ENCODE results near the gene UBE2F.
"Not testable (repeated sequence)": the region's sequence is repeated elsewhere in the genome, so short reads cannot be mapped to it uniquely, and the experiment has no call there.

The UBE2F gene

DNA sequence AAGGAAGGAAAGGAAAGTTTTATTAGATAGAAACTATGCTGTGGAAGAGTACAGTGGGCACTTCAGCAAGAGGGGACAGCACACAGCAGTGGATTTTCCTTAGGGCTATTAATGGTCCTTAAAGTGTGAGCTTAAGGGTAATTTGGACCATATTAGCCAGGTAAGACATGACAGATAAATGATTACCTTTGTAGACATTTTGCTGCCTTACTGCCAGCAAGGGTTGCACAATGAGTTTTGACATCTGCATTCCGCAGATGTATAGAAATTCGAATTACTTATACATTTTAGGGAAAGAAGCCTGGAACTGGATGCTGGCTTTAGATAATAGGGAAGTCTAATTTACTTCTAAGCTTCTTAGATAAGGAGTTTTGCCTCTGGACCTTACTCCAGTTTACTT lies 14.0 kb upstream of the UBE2F start:
- TF ChIP-seq FOXM1 (IDR thresholded peaks at IDR 0.05; ENCODE audit: borderline replicate concordance): no peak
- TF ChIP-seq SUZ12 (IDR thresholded peaks at IDR 0.05): no peak
- TF ChIP-seq SP1 (IDR thresholded peaks at IDR 0.05): no peak
- TF ChIP-seq HDGF (IDR thresholded peaks at IDR 0.05; ENCODE audit: borderline replicate concordance): no peak
- CTCF ChIA-PET: no interaction called here
- no peak for DNase-seq (ENCODE audit: extremely low spot score)
- POLR2A ChIA-PET: no interaction called here

GRCh38 chr2:237955640-237956401 lies 11.0 kb upstream of the UBE2F start:
- POLR2A ChIA-PET: no interaction called here
- DNase-seq (ENCODE audit: extremely low spot score): no peak
- CTCF ChIA-PET: no interaction called here
- TF ChIP-seq PKNOX1 (IDR thresholded peaks at IDR 0.05) (no peak), HDGF (IDR thresholded peaks at IDR 0.05; ENCODE audit: borderline replicate concordance) (no peak), FOXM1 (IDR thresholded peaks at IDR 0.05; ENCODE audit: borderline replicate concordance) (no peak), NFRKB (IDR thresholded peaks at IDR 0.05) (no peak), ARNT (IDR thresholded peaks at IDR 0.05) (no peak), ELF4 (IDR thresholded peaks at IDR 0.05) (no peak), FOXA1 (IDR thresholded peaks at IDR 0.05) (no peak), SP1 (IDR thresholded peaks at IDR 0.05) (no peak), ZNF384 (IDR thresholded peaks at IDR 0.05) (no peak)

GRCh38 chr2:237956402-237956736 lies 10.4 kb upstream of the UBE2F start:
- POLR2A ChIA-PET: no interaction called here
- no peak for TF ChIP-seq CTBP1 (IDR thresholded peaks at IDR 0.05; ENCODE audit: borderline replicate concordance)
- no peak for TF ChIP-seq LEF1 (IDR thresholded peaks at IDR 0.05; ENCODE audit: borderline replicate concordance)
- TF ChIP-seq TARDBP (IDR thresholded peaks at IDR 0.05): no peak
- TF ChIP-seq PKNOX1 (IDR thresholded peaks at IDR 0.05): no peak
- TF ChIP-seq ZNF384 (IDR thresholded peaks at IDR 0.05): no peak
- TF ChIP-seq ELF4 (IDR thresholded peaks at IDR 0.05): no peak
- TF ChIP-seq FOXK2 (IDR thresholded peaks at IDR 0.05): no peak
- TF ChIP-seq SUZ12 (IDR thresholded peaks at IDR 0.05): no peak
- TF ChIP-seq SP1 (IDR thresholded peaks at IDR 0.05): no peak
- TF ChIP-seq FOXA1 (IDR thresholded peaks at IDR 0.05): no peak
- no peak for TF ChIP-seq L3MBTL2 (conservative IDR thresholded peaks at IDR 0.05)
- no peak for TF ChIP-seq ARNT (IDR thresholded peaks at IDR 0.05)
- TF ChIP-seq NFRKB (IDR thresholded peaks at IDR 0.05): no peak
- CTCF ChIA-PET: no interaction called here
- DNase-seq (ENCODE audit: extremely low spot score): no peak

- CTCF ChIA-PET: no interaction called here
- POLR2A ChIA-PET: no interaction called here
- DNase-seq (ENCODE audit: extremely low spot score): no peak
- TF ChIP-seq NFRKB (IDR thresholded peaks at IDR 0.05) (no peak), ARNT (IDR thresholded peaks at IDR 0.05) (no peak), FOXM1 (IDR thresholded peaks at IDR 0.05; ENCODE audit: borderline replicate concordance) (no peak), TARDBP (IDR thresholded peaks at IDR 0.05) (no peak), CTBP1 (IDR thresholded peaks at IDR 0.05; ENCODE audit: borderline replicate concordance) (no peak), PKNOX1 (IDR thresholded peaks at IDR 0.05) (no peak), ZNF384 (IDR thresholded peaks at IDR 0.05) (no peak), LEF1 (IDR thresholded peaks at IDR 0.05; ENCODE audit: borderline replicate concordance) (no peak), BHLHE40 (IDR thresholded peaks at IDR 0.05; ENCODE audit: borderline replicate concordance) (no peak), FOXK2 (IDR thresholded peaks at IDR 0.05) (no peak), ELF4 (IDR thresholded peaks at IDR 0.05) (no peak), SP1 (IDR thresholded peaks at IDR 0.05) (no peak)
These were observed 5.2 kb upstream of the UBE2F start for GRCh38 chr2:237961637-237962036.

DNA sequence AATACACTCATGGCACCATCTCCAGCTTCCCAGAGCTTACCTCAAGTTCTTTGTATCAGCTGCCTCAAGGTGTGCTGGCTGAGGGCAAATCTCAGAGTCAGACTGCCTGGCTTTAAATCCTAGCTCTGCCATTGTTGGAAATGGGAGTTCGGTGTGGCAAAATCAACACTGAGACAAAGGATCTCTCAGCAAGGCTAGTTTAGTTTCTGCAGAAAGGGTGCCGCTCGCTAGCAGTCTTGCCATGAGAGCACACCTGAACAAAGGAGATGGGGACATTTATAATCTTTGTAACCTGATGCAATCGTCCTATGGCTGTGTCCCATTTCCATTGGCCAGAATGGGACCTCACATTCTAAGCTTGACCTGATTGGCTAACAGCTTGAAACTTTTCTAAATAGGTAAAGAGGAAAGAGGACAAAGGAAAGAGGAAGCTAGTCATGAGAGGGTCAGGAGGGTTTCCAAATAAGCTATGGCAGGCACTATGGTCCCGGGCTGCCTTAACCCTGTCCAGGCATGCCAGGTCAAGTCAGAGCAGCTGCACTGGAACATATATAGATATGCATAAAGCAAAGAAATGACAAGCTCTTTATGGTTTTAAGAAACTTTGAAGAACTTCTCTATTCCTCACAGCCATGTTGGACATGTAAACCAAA lies 4.3 kb upstream of the UBE2F start:
- ChIA-PET POLR2A (no interaction called here), CTCF (interaction anchor here (0.6 kb wide), 2 partner anchors 8 to 1079 kb away, joined by 3 to 4 read pairs; no protein-coding TSS in a partner anchor)
- no peak for DNase-seq (ENCODE audit: extremely low spot score)
- TF ChIP-seq ELF4 (IDR thresholded peaks at IDR 0.05) (no peak), ZNF384 (IDR thresholded peaks at IDR 0.05) (no peak), L3MBTL2 (conservative IDR thresholded peaks at IDR 0.05) (no peak), TARDBP (IDR thresholded peaks at IDR 0.05) (no peak), BHLHE40 (IDR thresholded peaks at IDR 0.05; ENCODE audit: borderline replicate concordance) (no peak), HDGF (IDR thresholded peaks at IDR 0.05; ENCODE audit: borderline replicate concordance) (no peak), SP1 (IDR thresholded peaks at IDR 0.05) (no peak)

- POLR2A ChIA-PET; CTCF ChIA-PET; DNase-seq (ENCODE audit: extremely low spot score): not testable (repeated sequence)
These were observed 3.3 kb upstream of the UBE2F start for GRCh38 chr2:237963490-237963991.

DNA sequence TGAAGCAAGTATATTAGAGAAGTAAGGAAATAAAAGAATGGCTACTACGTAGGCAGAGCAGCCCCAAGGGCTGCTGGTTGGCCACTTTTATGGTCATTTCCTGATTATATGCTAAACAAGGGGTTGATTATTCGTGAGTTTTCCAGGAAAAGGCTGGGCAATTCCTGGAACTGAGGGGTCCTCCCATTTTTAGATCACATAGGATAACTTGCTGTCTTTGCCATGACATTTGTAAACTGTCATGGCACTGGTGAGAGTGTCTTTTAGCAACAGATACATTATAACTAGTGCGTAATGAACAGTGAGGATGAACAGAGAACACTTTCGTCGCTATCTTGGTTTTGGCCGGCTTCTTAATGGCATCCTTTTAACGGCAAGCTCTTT lies 2.6 kb upstream of the UBE2F start:
- POLR2A ChIA-PET: no interaction called here

More for the DNA sequence above, 2.6 kb upstream of the UBE2F start:
- no peak for DNase-seq (ENCODE audit: extremely low spot score)
- TF ChIP-seq HDGF (IDR thresholded peaks at IDR 0.05; ENCODE audit: borderline replicate concordance) (no peak), ELF4 (IDR thresholded peaks at IDR 0.05) (no peak), PKNOX1 (IDR thresholded peaks at IDR 0.05) (no peak), CTBP1 (IDR thresholded peaks at IDR 0.05; ENCODE audit: borderline replicate concordance) (no peak), FOXA1 (IDR thresholded peaks at IDR 0.05) (no peak), ZNF384 (IDR thresholded peaks at IDR 0.05) (no peak), TARDBP (IDR thresholded peaks at IDR 0.05) (no peak), FOXM1 (IDR thresholded peaks at IDR 0.05; ENCODE audit: borderline replicate concordance) (no peak), L3MBTL2 (conservative IDR thresholded peaks at IDR 0.05) (no peak), SP1 (IDR thresholded peaks at IDR 0.05) (no peak), FOXK2 (IDR thresholded peaks at IDR 0.05) (no peak), SUZ12 (IDR thresholded peaks at IDR 0.05) (no peak), NFRKB (IDR thresholded peaks at IDR 0.05) (no peak), BHLHE40 (IDR thresholded peaks at IDR 0.05; ENCODE audit: borderline replicate concordance) (no peak), LEF1 (IDR thresholded peaks at IDR 0.05; ENCODE audit: borderline replicate concordance) (no peak), ARNT (IDR thresholded peaks at IDR 0.05) (no peak)
- CTCF ChIA-PET: no interaction called here
